ENCODE measurements around the gene PLCB4. TPM values are rescaled to one million over a fixed set of nuclear protein-coding genes. Genes with fewer than 3 reads are reported as not detected.
A peak's percentile ranks its signal among the peaks of the same experiment; 100 is the strongest.

PLCB4 gene
- total and polyA plus RNA-seq, 2 experiments from 2014 or later, result 6.5 to 16.1 TPM

DNA sequence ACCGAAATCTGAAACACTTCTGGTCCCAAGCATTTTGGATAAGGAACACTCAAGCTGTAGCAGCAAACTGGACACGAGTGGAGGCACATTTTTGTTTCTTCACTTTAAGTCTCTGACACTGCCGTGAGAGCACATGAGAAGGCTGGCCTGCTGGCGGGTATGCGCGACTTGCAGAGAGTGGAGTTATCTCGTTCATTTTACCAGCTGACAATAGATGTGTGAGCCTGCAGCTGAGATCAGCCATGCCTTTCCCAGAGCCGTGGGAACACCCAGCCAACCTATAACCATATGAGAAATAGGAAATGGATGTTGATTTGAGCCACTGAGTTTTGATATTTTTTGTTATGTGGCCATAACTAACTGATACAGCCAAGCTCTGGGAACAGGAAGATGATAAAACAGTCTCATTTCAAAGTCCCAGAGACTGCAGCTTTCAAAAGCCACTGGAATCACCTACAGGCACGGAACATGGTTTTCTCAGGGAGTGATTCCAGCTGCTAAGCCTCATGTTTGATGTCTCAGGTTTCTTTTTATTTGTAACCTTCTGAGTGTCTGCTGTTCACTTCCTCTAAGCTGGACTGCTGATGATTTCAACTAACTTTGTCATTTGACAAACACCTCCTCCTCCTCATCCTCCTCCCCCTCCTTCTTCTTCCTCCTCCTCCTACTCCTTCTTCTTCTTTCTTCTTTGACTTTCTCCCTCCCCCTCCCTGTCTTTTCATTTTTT, 416.9 kb downstream of the PLCB4 start:
- H3K4me1 Mint-ChIP-seq, result peaks cover 3% of the 10 kb centered on the region; the same call in 1 of the 3 replicates
- Histone ChIP-seq H3K4me2 (no peak overlapping the region), H3K27ac (ENCODE audit: low read depth) (no peak overlapping the region), H3K27me3 (ENCODE audit: insufficient read depth) (no peaks in the 10 kb centered on the region), H3K79me2 (replicated peaks; ENCODE audit: insufficient read depth) (no peaks in the 10 kb centered on the region), H2AFZ (no peak overlapping the region; the same call in 1 of the 2 replicates), H3K36me3 (ENCODE audit: insufficient read depth) (no peaks in the 10 kb centered on the region), H3K4me3 (no peak overlapping the region), H3K9me2 (ENCODE audit: insufficient read depth) (no peaks in the 10 kb centered on the region), H3K4me1 (ENCODE audit: insufficient read depth) (no peaks in the 10 kb centered on the region), H3F3A (replicated peaks; ENCODE audit: low read depth) (no peaks in the 10 kb centered on the region), H4K20me1 (replicated peaks; ENCODE audit: insufficient read depth) (no peaks in the 10 kb centered on the region)
- H3K27me3 Mint-ChIP-seq (ENCODE audit: insufficient read depth, low read depth, poor library complexity), result peaks cover 3% of the 10 kb centered on the region
- no peak overlapping the region for H3K27ac Mint-ChIP-seq
- DNase-seq (ENCODE audit: low spot score) (no peak), ATAC-seq (peak; percentile 32; the same call in 1 of the 3 replicates)
- no peak overlapping the region for H3K4me3 Mint-ChIP-seq
- no peaks in the 10 kb centered on the region for H3K9me3 Mint-ChIP-seq
- H3K36me3 Mint-ChIP-seq (ENCODE audit: low read depth), result no peaks in the 10 kb centered on the region
- TF ChIP-seq ZNF331 (CRISPR knock-in tag; IDR thresholded peaks at IDR 0.05; ENCODE audit: low read depth) (no peak), EZH2 (IDR thresholded peaks at IDR 0.05; ENCODE audit: low read depth, unreplicated experiment) (no peak), EZH2phosphoT487 (IDR thresholded peaks at IDR 0.05; ENCODE audit: unreplicated experiment) (no peak)
- TF ChIP-seq, protein P1, sequence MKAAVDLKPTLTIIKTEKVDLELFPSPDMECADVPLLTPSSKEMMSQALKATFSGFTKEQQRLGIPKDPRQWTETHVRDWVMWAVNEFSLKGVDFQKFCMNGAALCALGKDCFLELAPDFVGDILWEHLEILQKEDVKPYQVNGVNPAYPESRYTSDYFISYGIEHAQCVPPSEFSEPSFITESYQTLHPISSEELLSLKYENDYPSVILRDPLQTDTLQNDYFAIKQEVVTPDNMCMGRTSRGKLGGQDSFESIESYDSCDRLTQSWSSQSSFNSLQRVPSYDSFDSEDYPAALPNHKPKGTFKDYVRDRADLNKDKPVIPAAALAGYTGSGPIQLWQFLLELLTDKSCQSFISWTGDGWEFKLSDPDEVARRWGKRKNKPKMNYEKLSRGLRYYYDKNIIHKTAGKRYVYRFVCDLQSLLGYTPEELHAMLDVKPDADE (IDR thresholded peaks at IDR 0.05), result no peak
- TF ChIP-seq, protein P2, sequence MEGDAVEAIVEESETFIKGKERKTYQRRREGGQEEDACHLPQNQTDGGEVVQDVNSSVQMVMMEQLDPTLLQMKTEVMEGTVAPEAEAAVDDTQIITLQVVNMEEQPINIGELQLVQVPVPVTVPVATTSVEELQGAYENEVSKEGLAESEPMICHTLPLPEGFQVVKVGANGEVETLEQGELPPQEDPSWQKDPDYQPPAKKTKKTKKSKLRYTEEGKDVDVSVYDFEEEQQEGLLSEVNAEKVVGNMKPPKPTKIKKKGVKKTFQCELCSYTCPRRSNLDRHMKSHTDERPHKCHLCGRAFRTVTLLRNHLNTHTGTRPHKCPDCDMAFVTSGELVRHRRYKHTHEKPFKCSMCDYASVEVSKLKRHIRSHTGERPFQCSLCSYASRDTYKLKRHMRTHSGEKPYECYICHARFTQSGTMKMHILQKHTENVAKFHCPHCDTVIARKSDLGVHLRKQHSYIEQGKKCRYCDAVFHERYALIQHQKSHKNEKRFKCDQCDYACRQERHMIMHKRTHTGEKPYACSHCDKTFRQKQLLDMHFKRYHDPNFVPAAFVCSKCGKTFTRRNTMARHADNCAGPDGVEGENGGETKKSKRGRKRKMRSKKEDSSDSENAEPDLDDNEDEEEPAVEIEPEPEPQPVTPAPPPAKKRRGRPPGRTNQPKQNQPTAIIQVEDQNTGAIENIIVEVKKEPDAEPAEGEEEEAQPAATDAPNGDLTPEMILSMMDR (conservative IDR thresholded peaks at IDR 0.05; ENCODE audit: low read depth in 2 of 2), result no peak
- TF ChIP-seq, protein P3, sequence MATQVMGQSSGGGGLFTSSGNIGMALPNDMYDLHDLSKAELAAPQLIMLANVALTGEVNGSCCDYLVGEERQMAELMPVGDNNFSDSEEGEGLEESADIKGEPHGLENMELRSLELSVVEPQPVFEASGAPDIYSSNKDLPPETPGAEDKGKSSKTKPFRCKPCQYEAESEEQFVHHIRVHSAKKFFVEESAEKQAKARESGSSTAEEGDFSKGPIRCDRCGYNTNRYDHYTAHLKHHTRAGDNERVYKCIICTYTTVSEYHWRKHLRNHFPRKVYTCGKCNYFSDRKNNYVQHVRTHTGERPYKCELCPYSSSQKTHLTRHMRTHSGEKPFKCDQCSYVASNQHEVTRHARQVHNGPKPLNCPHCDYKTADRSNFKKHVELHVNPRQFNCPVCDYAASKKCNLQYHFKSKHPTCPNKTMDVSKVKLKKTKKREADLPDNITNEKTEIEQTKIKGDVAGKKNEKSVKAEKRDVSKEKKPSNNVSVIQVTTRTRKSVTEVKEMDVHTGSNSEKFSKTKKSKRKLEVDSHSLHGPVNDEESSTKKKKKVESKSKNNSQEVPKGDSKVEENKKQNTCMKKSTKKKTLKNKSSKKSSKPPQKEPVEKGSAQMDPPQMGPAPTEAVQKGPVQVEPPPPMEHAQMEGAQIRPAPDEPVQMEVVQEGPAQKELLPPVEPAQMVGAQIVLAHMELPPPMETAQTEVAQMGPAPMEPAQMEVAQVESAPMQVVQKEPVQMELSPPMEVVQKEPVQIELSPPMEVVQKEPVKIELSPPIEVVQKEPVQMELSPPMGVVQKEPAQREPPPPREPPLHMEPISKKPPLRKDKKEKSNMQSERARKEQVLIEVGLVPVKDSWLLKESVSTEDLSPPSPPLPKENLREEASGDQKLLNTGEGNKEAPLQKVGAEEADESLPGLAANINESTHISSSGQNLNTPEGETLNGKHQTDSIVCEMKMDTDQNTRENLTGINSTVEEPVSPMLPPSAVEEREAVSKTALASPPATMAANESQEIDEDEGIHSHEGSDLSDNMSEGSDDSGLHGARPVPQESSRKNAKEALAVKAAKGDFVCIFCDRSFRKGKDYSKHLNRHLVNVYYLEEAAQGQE (IDR thresholded peaks at IDR 0.05; ENCODE audit: unreplicated experiment), result no peak

DNA sequence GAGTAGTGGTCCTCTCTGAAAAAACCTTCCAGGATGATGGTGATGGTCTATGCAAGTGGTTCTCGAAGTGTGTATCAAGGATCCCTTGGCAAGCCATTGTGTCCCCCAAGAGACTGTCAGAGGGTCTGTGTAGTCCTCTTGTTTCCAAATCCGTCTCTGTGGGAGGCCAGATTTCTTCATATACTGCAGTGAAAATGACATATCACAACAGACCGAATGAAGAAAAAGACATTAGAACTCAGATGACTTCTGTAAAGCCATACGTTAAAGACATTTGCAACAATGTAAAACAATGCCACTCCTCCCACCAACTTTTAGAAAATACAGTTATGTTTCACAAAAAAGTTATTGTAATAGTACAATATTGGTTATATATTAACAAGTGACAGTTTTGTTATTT, 418.3 kb downstream of the PLCB4 start:
- no peaks in the 10 kb centered on the region for H3K4me1 ChIP-seq (ENCODE audit: insufficient read depth)
- TF ChIP-seq EZH2 (IDR thresholded peaks at IDR 0.05; ENCODE audit: low read depth, unreplicated experiment) (no peak), ZNF114 (CRISPR knock-in tag; IDR thresholded peaks at IDR 0.05) (no peak), NANOG (IDR thresholded peaks at IDR 0.05; ENCODE audit: borderline replicate concordance) (no peak), JUNB (IDR thresholded peaks at IDR 0.05; ENCODE audit: unreplicated experiment) (no peak), CREB1 (CRISPR knock-in tag; IDR thresholded peaks at IDR 0.05; ENCODE audit: low read depth) (no peak), EZH2phosphoT487 (IDR thresholded peaks at IDR 0.05; ENCODE audit: unreplicated experiment) (no peak)
- TF ChIP-seq, protein P2 (conservative IDR thresholded peaks at IDR 0.05; ENCODE audit: low read depth in 2 of 2), result no peak

More for the DNA sequence above, 418.3 kb downstream of the PLCB4 start:
- Histone ChIP-seq H3K4me2 (no peak overlapping the region), H4K20me1 (replicated peaks; ENCODE audit: insufficient read depth) (no peaks in the 10 kb centered on the region), H3K79me2 (replicated peaks; ENCODE audit: insufficient read depth) (no peaks in the 10 kb centered on the region), H3K36me3 (ENCODE audit: insufficient read depth) (no peaks in the 10 kb centered on the region), H2AFZ (no peak overlapping the region), H3K27me3 (ENCODE audit: insufficient read depth) (no peaks in the 10 kb centered on the region), H3K9me2 (ENCODE audit: insufficient read depth) (no peaks in the 10 kb centered on the region), H3F3A (replicated peaks; ENCODE audit: low read depth) (no peaks in the 10 kb centered on the region), H3K27ac (ENCODE audit: low read depth) (no peak overlapping the region), H3K4me3 (no peak overlapping the region)
- DNase-seq (ENCODE audit: low spot score), result no peak
- no peak overlapping the region for H3K27ac Mint-ChIP-seq
- no peak overlapping the region for H3K4me3 Mint-ChIP-seq
- peaks cover 3% of the 10 kb centered on the region for H3K27me3 Mint-ChIP-seq (ENCODE audit: insufficient read depth, low read depth, poor library complexity)
- no peaks in the 10 kb centered on the region for H3K36me3 Mint-ChIP-seq (ENCODE audit: low read depth)
- peaks cover 3% of the 10 kb centered on the region; the same call in 1 of the 3 replicates for H3K4me1 Mint-ChIP-seq
- H3K9me3 Mint-ChIP-seq, result no peaks in the 10 kb centered on the region
- no peak for ATAC-seq

Measured in GM23338 (cell line).